Esophagus muscularis mucosa (tissue), 4 donors: ENCODE results near the gene WFIKKN1. TPM values are rescaled to one million over a fixed set of nuclear protein-coding genes. Genes with fewer than 3 reads are reported as not detected.

Source experiments
- DNase-seq: peaks from one replicate; pipeline ENCODE4 v3.0.0-alpha.2; 2017; ENCODE audit errors: extremely low spot score
- H3K27ac ChIP-seq, 4 donors: fragments of 200-600 bp; sonication (generic); replicated peaks in 1 of 4; 1 replicate in 3 of 4; 2 replicates in 1 of 4; pipeline ENCODE4 v1.5.1; 2016 to 2019; ENCODE audit warnings: mild to moderate bottlenecking in 1 of 4
- H3K27me3 ChIP-seq, 4 donors: fragments of 200-600 bp; sonication (generic); one replicate each; pipeline versions ENCODE4 v1.5.1 to v1.6.0; 2016 to 2019
- H3K36me3 ChIP-seq, 4 donors: fragments of 200-600 bp; sonication (generic); one replicate each; pipeline ENCODE4 v1.5.1; 2016 to 2019
- H3K4me1 ChIP-seq, 4 donors: fragments of 200-600 bp; sonication (generic); one replicate each; pipeline ENCODE4 v1.5.1; 2016 to 2019
- H3K4me3 ChIP-seq, 4 donors: fragments of 200-600 bp; sonication (generic); 1 replicate in 2 of 4; 2 replicates in 2 of 4; pipeline ENCODE4 v1.5.1; 2016 to 2019; ENCODE audit warnings: mild to moderate bottlenecking in 4 of 4, moderate library complexity in 1 of 4
- H3K9me3 ChIP-seq, 4 donors: fragments of 200-600 bp; sonication (generic); 1 replicate in 3 of 4; 2 replicates in 1 of 4; pipeline ENCODE4 v1.5.1; 2016 to 2019
- CTCF ChIP-seq, 3 experiments: fragments of 200-600 bp in 2 of 3; fragments of 450-650 bp in 1 of 3; sonication (generic) in 2 of 3; IDR thresholded peaks; one replicate each; pipeline ENCODE4 v1.5.1; 2017 to 2019; ENCODE audit warnings: antibody characterized with exemption in 3 of 3, mild to moderate bottlenecking in 2 of 3, moderate library complexity in 1 of 3
- EP300 ChIP-seq: sonication (generic); formaldehyde crosslinking; IDR thresholded peaks from one replicate; pipeline ENCODE4 v1.6.1; 2017; ENCODE audit warnings: antibody characterized with exemption
- POLR2A ChIP-seq: fragments of 450-650 bp; IDR thresholded peaks from one replicate; pipeline ENCODE4 v1.6.1; 2017; ENCODE audit warnings: antibody characterized with exemption, moderate library complexity, mild to moderate bottlenecking, low read depth
- POLR2AphosphoS5 ChIP-seq, 2 donors: sonication (generic); formaldehyde crosslinking; IDR thresholded peaks; one replicate each; pipeline ENCODE4 v1.6.1; 2017; ENCODE audit warnings: antibody characterized with exemption in 2 of 2
- WGBS: methylation state at CpG from one replicate; pipeline ENCODE4 v1.1.5; 2018; 5-methylcytosine and 5-hydroxymethylcytosine counted together
- intact Hi-C: fragments of 100-400 bp; cut with DNase I; formaldehyde crosslinking; loops from one replicate; pipeline ENCODE4 v1.15.1; 2023
- total RNA-seq, 4 donors: library from RNA; depleted of rRNA; stranded (reverse); fragments of >200 nt; gene quantifications; one replicate each; pipeline versions ENCODE4 v1.1.0 to v1.2.1, GENCODE V29; 2016

The WFIKKN1 gene
- total RNA-seq, 4 donors from 2014 or later, result 0.33 to 0.80 (median 0.43) TPM

DNA sequence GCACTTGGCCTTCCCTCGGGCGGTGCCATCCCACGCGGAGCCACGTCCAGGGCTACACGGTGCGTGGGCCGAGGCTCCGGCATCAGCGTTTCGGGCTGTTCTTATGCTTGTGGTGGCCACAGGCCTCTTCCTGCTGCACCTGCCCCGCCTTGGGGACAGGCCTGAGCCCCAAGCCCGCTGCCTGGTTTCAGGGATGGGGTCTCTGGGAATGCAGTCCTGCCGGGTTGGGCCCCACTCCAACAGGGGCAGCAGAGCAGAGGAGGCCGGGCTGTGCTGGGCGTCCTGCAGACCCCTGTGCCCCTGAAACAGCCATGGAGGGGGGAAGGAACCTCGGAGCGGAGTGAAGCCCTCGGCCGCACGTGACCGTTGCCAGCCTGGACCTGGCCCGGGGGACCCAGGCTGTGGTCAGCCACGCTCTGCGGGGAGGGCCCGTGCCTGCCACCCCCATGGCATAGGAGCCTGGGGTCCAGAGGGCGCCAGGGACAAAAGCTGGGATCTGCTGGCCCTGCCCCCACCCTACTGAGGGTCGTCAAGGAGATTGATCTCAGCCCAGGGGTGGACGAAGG, 453 bp upstream of the WFIKKN1 start:
- 52% methylated on average over 12 of the region's 29 CpGs for WGBS
- TF ChIP-seq POLR2AphosphoS5 (IDR thresholded peaks at IDR 0.05), result no peak
- TF ChIP-seq CTCF (IDR thresholded peaks at IDR 0.05), result no peak
- no peak for TF ChIP-seq EP300
- no peak for TF ChIP-seq POLR2A
- peaks cover 10 to 64% (median 54%) of the 10 kb centered on the region in 4 donors for H3K36me3 ChIP-seq
- intact Hi-C loops, result no loop called here
- no peaks in the 10 kb centered on the region for H3K9me3 ChIP-seq
- no peak overlapping the region for H3K27ac ChIP-seq
- H3K4me1 ChIP-seq, result peaks cover 19 to 44% (median 35%) of the 10 kb centered on the region in 4 donors
- no peak overlapping the region for H3K4me3 ChIP-seq
- peaks cover 0 to 21% (median 0%) of the 10 kb centered on the region in 4 donors for H3K27me3 ChIP-seq
- no peak for DNase-seq

GRCh38 chr16:631808-632358, 1.1 kb downstream of the WFIKKN1 start:
- Histone ChIP-seq H3K27me3 (peaks cover 0 to 21% (median 0%) of the 10 kb centered on the region in 4 donors), H3K36me3 (peaks cover 10 to 48% (median 40%) of the 10 kb centered on the region in 4 donors), H3K9me3 (no peaks in the 10 kb centered on the region), H3K27ac (no peak overlapping the region), H3K4me3 (no peak overlapping the region), H3K4me1 (peaks cover 23 to 48% (median 42%) of the 10 kb centered on the region in 4 donors)
- intact Hi-C loops, result no loop called here
- 58% methylated on average over 9 of the region's 9 CpGs for WGBS
- no peak for TF ChIP-seq CTCF (IDR thresholded peaks at IDR 0.05)
- TF ChIP-seq POLR2AphosphoS5 (IDR thresholded peaks at IDR 0.05), result no peak
- TF ChIP-seq POLR2A, result no peak
- no peak for TF ChIP-seq EP300
- no peak for DNase-seq

DNA sequence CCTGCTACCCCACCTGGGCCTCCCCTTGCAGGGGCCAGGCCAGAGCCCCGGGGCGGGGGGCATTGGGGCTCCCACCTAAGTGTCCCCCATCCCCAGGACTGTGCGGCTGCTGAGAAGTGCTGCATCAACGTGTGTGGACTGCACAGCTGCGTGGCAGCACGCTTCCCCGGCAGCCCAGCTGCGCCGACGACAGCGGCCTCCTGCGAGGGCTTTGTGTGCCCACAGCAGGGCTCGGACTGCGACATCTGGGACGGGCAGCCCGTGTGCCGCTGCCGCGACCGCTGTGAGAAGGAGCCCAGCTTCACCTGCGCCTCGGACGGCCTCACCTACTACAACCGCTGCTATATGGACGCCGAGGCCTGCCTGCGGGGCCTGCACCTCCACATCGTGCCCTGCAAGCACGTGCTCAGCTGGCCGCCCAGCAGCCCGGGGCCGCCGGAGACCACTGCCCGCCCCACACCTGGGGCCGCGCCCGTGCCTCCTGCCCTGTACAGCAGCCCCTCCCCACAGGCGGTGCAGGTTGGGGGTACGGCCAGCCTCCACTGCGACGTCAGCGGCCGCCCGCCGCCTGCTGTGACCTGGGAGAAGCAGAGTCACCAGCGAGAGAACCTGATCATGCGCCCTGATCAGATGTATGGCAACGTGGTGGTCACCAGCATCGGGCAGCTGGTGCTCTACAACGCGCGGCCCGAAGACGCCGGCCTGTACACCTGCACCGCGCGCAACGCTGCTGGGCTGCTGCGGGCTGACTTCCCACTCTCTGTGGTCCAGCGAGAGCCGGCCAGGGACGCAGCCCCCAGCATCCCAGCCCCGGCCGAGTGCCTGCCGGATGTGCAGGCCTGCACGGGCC, 1.9 kb downstream of the WFIKKN1 start:
- H3K4me1 ChIP-seq, result peaks cover 28 to 49% (median 45%) of the 10 kb centered on the region in 4 donors
- no peaks in the 10 kb centered on the region for H3K9me3 ChIP-seq
- peaks cover 10 to 40% (median 32%) of the 10 kb centered on the region in 4 donors for H3K36me3 ChIP-seq
- intact Hi-C loops, result no loop called here
- WGBS, result 97% methylated on average over 12 of the region's 67 CpGs
- TF ChIP-seq POLR2A (no peak), POLR2AphosphoS5 (IDR thresholded peaks at IDR 0.05) (no peak), EP300 (no peak), CTCF (IDR thresholded peaks at IDR 0.05) (no peak)
- peaks cover 0 to 21% (median 0%) of the 10 kb centered on the region in 4 donors for H3K27me3 ChIP-seq
- H3K4me3 ChIP-seq, result no peak overlapping the region
- DNase-seq, result no peak
- no peak overlapping the region for H3K27ac ChIP-seq

- no peak overlapping the region for H3K4me3 ChIP-seq
- H3K27me3 ChIP-seq, result peaks cover 0 to 21% (median 0%) of the 10 kb centered on the region in 4 donors
- DNase-seq, result no peak
- no peak overlapping the region for H3K27ac ChIP-seq
- TF ChIP-seq EP300 (no peak), POLR2AphosphoS5 (IDR thresholded peaks at IDR 0.05) (no peak), POLR2A (no peak), CTCF (IDR thresholded peaks at IDR 0.05) (no peak)
- H3K36me3 ChIP-seq, result peaks cover 10 to 32% (median 25%) of the 10 kb centered on the region in 4 donors
- H3K4me1 ChIP-seq, result peaks cover 34 to 57% (median 52%) of the 10 kb centered on the region in 4 donors
- intact Hi-C loops, result no loop called here
- WGBS, result 97% methylated on average over 49 of the region's 74 CpGs
- H3K9me3 ChIP-seq, result no peaks in the 10 kb centered on the region
Measured at GRCh38 chr16:633336-634050, 2.7 kb downstream of the WFIKKN1 start.
